Panc1 (cell line): ENCODE results near the gene TSNAX.

Source experiments
- POLR2AphosphoS5 ChIP-seq: IDR thresholded peaks from 2 replicates; pipeline ENCODE4 v1.6.1; 2012; ENCODE audit warnings: mild to moderate bottlenecking, low read depth, low read length, moderate library complexity
- SIN3A ChIP-seq: IDR thresholded peaks from 2 replicates; pipeline ENCODE4 v1.6.1; 2012; ENCODE audit warnings: low read depth, mild to moderate bottlenecking, low read length, moderate library complexity, borderline replicate concordance; ENCODE audit not compliant: insufficient read depth
- TCF7L2 ChIP-seq: IDR thresholded peaks from 2 replicates; pipeline ENCODE4 v1.6.1; 2011; ENCODE audit warnings: mild to moderate bottlenecking, low read depth, low read length, inconsistent platforms
- TF ChIP-seq, protein P1 (sequence below): fragments of 450-650 bp; IDR thresholded peaks from 2 replicates; pipeline ENCODE4 v1.5.1; 2017; ENCODE audit warnings: mild to moderate bottlenecking
- TF ChIP-seq, protein P2 (sequence below), 2 experiments: IDR thresholded peaks; 2 replicates each; pipeline ENCODE4 v1.6.1; 2011 to 2012; ENCODE audit warnings: low read depth in 2 of 2, control low read depth in 1 of 2, low read length in 1 of 2, mild to moderate bottlenecking in 1 of 2, moderate library complexity in 1 of 2; ENCODE audit not compliant: insufficient read depth in 1 of 2

DNA sequence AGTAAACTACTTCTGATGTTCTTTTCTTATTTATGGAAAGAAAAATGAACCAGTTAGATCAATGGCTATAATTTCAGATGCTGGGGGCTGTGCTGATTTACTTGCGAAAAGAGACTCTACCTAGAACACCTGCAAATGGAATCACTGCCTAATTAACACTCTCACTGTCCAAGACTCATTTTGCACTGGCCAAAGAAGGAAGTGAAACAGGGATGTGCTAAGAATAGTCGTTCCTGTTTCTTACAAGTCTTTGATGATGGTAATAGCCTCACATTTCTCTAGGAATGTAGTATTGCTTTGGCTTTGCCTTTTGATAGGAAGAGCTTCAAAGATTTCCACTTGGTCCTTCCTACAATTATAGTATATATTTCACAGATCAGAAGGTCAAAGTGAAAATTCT, 12.7 kb upstream of the TSNAX start:
- TF ChIP-seq, protein P1, sequence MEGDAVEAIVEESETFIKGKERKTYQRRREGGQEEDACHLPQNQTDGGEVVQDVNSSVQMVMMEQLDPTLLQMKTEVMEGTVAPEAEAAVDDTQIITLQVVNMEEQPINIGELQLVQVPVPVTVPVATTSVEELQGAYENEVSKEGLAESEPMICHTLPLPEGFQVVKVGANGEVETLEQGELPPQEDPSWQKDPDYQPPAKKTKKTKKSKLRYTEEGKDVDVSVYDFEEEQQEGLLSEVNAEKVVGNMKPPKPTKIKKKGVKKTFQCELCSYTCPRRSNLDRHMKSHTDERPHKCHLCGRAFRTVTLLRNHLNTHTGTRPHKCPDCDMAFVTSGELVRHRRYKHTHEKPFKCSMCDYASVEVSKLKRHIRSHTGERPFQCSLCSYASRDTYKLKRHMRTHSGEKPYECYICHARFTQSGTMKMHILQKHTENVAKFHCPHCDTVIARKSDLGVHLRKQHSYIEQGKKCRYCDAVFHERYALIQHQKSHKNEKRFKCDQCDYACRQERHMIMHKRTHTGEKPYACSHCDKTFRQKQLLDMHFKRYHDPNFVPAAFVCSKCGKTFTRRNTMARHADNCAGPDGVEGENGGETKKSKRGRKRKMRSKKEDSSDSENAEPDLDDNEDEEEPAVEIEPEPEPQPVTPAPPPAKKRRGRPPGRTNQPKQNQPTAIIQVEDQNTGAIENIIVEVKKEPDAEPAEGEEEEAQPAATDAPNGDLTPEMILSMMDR, result no peak
- no peak for TF ChIP-seq POLR2AphosphoS5
- TF ChIP-seq, protein P2, sequence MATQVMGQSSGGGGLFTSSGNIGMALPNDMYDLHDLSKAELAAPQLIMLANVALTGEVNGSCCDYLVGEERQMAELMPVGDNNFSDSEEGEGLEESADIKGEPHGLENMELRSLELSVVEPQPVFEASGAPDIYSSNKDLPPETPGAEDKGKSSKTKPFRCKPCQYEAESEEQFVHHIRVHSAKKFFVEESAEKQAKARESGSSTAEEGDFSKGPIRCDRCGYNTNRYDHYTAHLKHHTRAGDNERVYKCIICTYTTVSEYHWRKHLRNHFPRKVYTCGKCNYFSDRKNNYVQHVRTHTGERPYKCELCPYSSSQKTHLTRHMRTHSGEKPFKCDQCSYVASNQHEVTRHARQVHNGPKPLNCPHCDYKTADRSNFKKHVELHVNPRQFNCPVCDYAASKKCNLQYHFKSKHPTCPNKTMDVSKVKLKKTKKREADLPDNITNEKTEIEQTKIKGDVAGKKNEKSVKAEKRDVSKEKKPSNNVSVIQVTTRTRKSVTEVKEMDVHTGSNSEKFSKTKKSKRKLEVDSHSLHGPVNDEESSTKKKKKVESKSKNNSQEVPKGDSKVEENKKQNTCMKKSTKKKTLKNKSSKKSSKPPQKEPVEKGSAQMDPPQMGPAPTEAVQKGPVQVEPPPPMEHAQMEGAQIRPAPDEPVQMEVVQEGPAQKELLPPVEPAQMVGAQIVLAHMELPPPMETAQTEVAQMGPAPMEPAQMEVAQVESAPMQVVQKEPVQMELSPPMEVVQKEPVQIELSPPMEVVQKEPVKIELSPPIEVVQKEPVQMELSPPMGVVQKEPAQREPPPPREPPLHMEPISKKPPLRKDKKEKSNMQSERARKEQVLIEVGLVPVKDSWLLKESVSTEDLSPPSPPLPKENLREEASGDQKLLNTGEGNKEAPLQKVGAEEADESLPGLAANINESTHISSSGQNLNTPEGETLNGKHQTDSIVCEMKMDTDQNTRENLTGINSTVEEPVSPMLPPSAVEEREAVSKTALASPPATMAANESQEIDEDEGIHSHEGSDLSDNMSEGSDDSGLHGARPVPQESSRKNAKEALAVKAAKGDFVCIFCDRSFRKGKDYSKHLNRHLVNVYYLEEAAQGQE (IDR thresholded peaks at IDR 0.05; ENCODE audit: insufficient read depth in 1 of 2, low read depth in 2 of 2, low read length in 1 of 2), result no peak
- no peak for TF ChIP-seq SIN3A
- TF ChIP-seq TCF7L2, result no peak
